HL-60 (cell line): ENCODE data around the gene SLC7A10.

Source experiments
- CTCF ChIP-seq: IDR thresholded peaks from one replicate; pipeline ENCODE4 v1.5.1; 2011; ENCODE audit warnings: low read length, control low read depth, inconsistent platforms; ENCODE audit not compliant: insufficient read depth
- GABPA ChIP-seq: IDR thresholded peaks from 2 replicates; pipeline ENCODE4 v1.6.1; 2012; ENCODE audit warnings: low read depth
- POLR2AphosphoS5 ChIP-seq: IDR thresholded peaks from 2 replicates; pipeline ENCODE4 v1.6.1; 2012; ENCODE audit warnings: low read depth
- REST ChIP-seq: IDR thresholded peaks from 2 replicates; pipeline ENCODE4 v1.6.1; 2012; ENCODE audit warnings: low read depth; ENCODE audit not compliant: insufficient replicate concordance
- SPI1 ChIP-seq: IDR thresholded peaks from 2 replicates; pipeline ENCODE4 v1.6.1; 2012; ENCODE audit warnings: low read depth, mild to moderate bottlenecking, borderline replicate concordance

- no peak for TF ChIP-seq CTCF
- peak; percentile 80 for TF ChIP-seq POLR2AphosphoS5
- TF ChIP-seq REST, result no peak
- TF ChIP-seq SPI1, result no peak
- TF ChIP-seq GABPA, result no peak; the same call in 1 of the 2 replicates
Observed at GRCh38 chr19:33259539-33259938, 33.9 kb upstream of the SLC7A10 start.
